Loucy (cell line): ENCODE data around the gene BTN3A1.

Experiments
- H2AFZ ChIP-seq: fragments of 200-600 bp; sonication (generic); 2 replicates; pipeline ENCODE4 v1.6.0; 2016; ENCODE audit warnings: antibody characterized with exemption, mild to moderate bottlenecking, low read length, moderate library complexity
- H3F3A ChIP-seq: fragments of 200-600 bp; 2 replicates; pipeline ENCODE4 v1.6.0; 2016; ENCODE audit warnings: antibody characterized with exemption, low read depth, mild to moderate bottlenecking
- H3K27me3 ChIP-seq: fragments of 200-600 bp; sonication (generic); 2 replicates; pipeline ENCODE4 v1.6.1; 2014; ENCODE audit warnings: low read length, mild to moderate bottlenecking; ENCODE audit not compliant: insufficient read depth, poor library complexity, severe bottlenecking
- H3K36me3 ChIP-seq: fragments of 200-600 bp; sonication (generic); 2 replicates; pipeline ENCODE4 v1.6.1; 2016; ENCODE audit warnings: low read length; ENCODE audit not compliant: insufficient read depth
- H3K4me1 ChIP-seq: fragments of 200-600 bp; sonication (generic); 2 replicates; pipeline ENCODE4 v1.5.1; 2014; ENCODE audit warnings: low read length, mild to moderate bottlenecking; ENCODE audit not compliant: insufficient read depth, poor library complexity, severe bottlenecking
- H3K4me2 ChIP-seq: fragments of 200-600 bp; sonication (generic); 2 replicates; pipeline ENCODE4 v1.6.0; 2014; ENCODE audit warnings: antibody characterized with exemption, low read length, low read depth, mild to moderate bottlenecking; ENCODE audit not compliant: poor library complexity, severe bottlenecking
- H3K4me3 ChIP-seq: fragments of 200-600 bp; sonication (generic); 2 replicates; pipeline ENCODE4 v1.5.1; 2014; ENCODE audit warnings: low read length, mild to moderate bottlenecking, mixed read lengths; ENCODE audit not compliant: poor library complexity, severe bottlenecking
- H3K79me2 ChIP-seq: fragments of 200-600 bp; sonication (generic); 2 replicates; pipeline ENCODE4 v1.6.1; 2014; ENCODE audit warnings: low read length; ENCODE audit not compliant: insufficient read depth
- H3K9ac ChIP-seq: fragments of 200-600 bp; sonication (generic); 2 replicates; pipeline ENCODE4 v1.6.0; 2014; ENCODE audit warnings: mild to moderate bottlenecking, low read depth, low read length, moderate library complexity; ENCODE audit not compliant: poor library complexity, severe bottlenecking
- H3K9me2 ChIP-seq: fragments of 200-600 bp; sonication (generic); replicated peaks from 2 replicates; pipeline ENCODE4 v1.6.1; 2016; ENCODE audit warnings: low read depth, low read length, mixed read lengths
- H3K9me3 ChIP-seq: fragments of 200-600 bp; sonication (generic); 2 replicates; pipeline ENCODE4 v1.6.1; 2014; ENCODE audit warnings: mild to moderate bottlenecking, antibody characterized with exemption, low read length, low read depth; ENCODE audit not compliant: insufficient read depth
- H4K20me1 ChIP-seq: fragments of 200-600 bp; sonication (generic); 2 replicates; pipeline ENCODE4 v1.6.0; 2014; ENCODE audit warnings: antibody characterized with exemption, low read length, mild to moderate bottlenecking; ENCODE audit not compliant: insufficient read depth, poor library complexity, severe bottlenecking
- CTCF ChIP-seq: fragments of 200-600 bp; sonication (generic); conservative IDR thresholded peaks from 2 replicates; pipeline ENCODE4 v1.5.1; 2014; ENCODE audit warnings: mild to moderate bottlenecking, antibody characterized with exemption, low read length
- EZH2phosphoT487 ChIP-seq: fragments of 200-600 bp; IDR thresholded peaks from 2 replicates; pipeline ENCODE4 v1.6.1; 2018; ENCODE audit warnings: antibody characterized with exemption, mild to moderate bottlenecking, moderate library complexity, borderline replicate concordance

Gene BTN3A1

DNA sequence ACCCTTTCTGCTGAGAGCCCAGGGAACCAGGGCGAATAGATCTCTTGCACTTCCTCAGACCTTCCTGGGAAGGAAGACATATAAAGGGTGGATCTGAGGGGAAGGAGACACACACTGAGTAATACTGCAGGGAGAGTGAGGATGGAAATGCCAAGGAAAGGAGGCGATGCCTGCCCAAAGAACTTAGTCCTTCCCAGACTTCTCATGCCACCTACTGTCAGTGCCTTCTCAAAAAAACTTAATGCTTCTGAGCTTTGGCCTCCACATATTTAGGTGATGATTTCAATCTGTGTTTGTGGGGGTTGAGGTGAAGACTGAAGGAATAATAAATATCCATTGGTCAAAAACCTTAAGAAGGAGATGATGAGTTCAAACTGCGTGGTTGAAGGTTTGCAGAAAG is 9.7 kb downstream of the BTN3A1 start:
- no peak overlapping the region for H3K4me3 ChIP-seq
- no peak for TF ChIP-seq EZH2phosphoT487
- peak; percentile 17; the same call in 1 of the 2 replicates for TF ChIP-seq CTCF
- H3K4me2 ChIP-seq = peak overlapping the region; percentile 27
- no peaks in the 10 kb centered on the region for H3K36me3 ChIP-seq
- H3K9me3 ChIP-seq = no peaks in the 10 kb centered on the region
- peak overlapping the region; percentile 28 for H3K9ac ChIP-seq
- H3K9me2 ChIP-seq = no peaks in the 10 kb centered on the region
- no peaks in the 10 kb centered on the region for H4K20me1 ChIP-seq
- no peaks in the 10 kb centered on the region for H3F3A ChIP-seq
- H3K4me1 ChIP-seq = peaks cover 28% of the 10 kb centered on the region
- H3K79me2 ChIP-seq = no peaks in the 10 kb centered on the region
- H2AFZ ChIP-seq = no peak overlapping the region
- H3K27me3 ChIP-seq = no peaks in the 10 kb centered on the region

DNA sequence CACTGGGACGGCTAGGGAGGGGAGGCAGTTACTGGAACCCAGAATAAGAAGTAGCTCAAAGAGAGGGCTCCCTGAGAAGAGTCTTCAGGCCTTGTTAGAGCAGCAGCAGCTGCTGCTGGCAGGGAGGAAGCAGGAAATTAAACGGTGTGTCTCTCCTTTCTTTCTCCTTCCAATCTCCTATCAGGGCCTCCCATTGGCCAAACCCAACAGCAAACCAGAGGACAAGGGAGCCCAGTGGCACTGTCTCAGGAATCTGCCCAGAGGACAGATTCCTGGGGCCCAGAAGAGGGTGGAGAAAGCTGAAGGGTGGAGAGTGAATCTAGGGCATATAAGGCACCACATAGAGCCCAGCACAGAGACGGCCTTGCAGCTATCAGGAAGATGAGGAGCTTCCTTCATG is 10.2 kb downstream of the BTN3A1 start:
- Histone ChIP-seq H3K9ac (peak overlapping the region; percentile 28), H3K4me2 (peak overlapping the region; percentile 27), H3K27me3 (no peaks in the 10 kb centered on the region), H4K20me1 (no peaks in the 10 kb centered on the region), H3K79me2 (no peaks in the 10 kb centered on the region), H3K4me3 (no peak overlapping the region), H3K9me2 (no peaks in the 10 kb centered on the region), H3K4me1 (peaks cover 23% of the 10 kb centered on the region), H2AFZ (no peak overlapping the region), H3K36me3 (no peaks in the 10 kb centered on the region), H3K9me3 (no peaks in the 10 kb centered on the region), H3F3A (no peaks in the 10 kb centered on the region)
- no peak for TF ChIP-seq CTCF
- no peak for TF ChIP-seq EZH2phosphoT487

DNA sequence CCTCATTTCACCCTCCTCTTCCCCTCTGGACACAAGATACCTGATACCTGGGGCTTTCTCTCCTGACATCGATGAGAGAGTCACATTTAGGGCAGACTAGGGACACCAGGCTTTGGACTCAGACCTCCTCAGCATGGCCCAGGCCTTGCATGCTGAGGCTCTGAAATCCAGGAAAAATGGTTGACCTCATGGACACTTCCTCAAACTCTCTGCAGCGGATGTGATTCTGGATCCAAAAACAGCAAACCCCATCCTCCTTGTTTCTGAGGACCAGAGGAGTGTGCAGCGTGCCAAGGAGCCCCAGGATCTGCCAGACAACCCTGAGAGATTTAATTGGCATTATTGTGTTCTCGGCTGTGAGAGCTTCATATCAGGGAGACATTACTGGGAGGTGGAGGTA is 10.9 kb downstream of the BTN3A1 start:
- Histone ChIP-seq H3K4me1 (peaks cover 16% of the 10 kb centered on the region), H3K4me2 (no peak overlapping the region), H3K4me3 (no peak overlapping the region), H3K9me3 (peaks cover 5% of the 10 kb centered on the region; the same call in 1 of the 2 replicates), H3K9ac (no peak overlapping the region), H4K20me1 (no peaks in the 10 kb centered on the region), H3F3A (no peaks in the 10 kb centered on the region), H3K36me3 (no peaks in the 10 kb centered on the region), H3K9me2 (no peaks in the 10 kb centered on the region), H2AFZ (no peak overlapping the region), H3K79me2 (no peaks in the 10 kb centered on the region), H3K27me3 (no peaks in the 10 kb centered on the region)
- no peak for TF ChIP-seq EZH2phosphoT487
- TF ChIP-seq CTCF = no peak
